Lower leg skin (tissue), 3 donors: ENCODE results near the gene TCF7L1.
"Not testable (repeated sequence)": the region's sequence is repeated elsewhere in the genome, so short reads cannot be mapped to it uniquely, and the experiment has no call there.

Source experiments
- CTCF ChIP-seq, 3 donors: fragments of 450-650 bp; IDR thresholded peaks; one replicate each; pipeline ENCODE4 v1.5.1; 2016; ENCODE audit warnings: antibody characterized with exemption in 3 of 3, mild to moderate bottlenecking in 3 of 3, moderate library complexity in 2 of 3
- POLR2A ChIP-seq, 2 donors: fragments of 450-650 bp; IDR thresholded peaks; one replicate each; pipeline ENCODE4 v1.6.1; 2016 to 2017; ENCODE audit warnings: antibody characterized with exemption in 2 of 2, mild to moderate bottlenecking in 1 of 2, moderate library complexity in 1 of 2

- TF ChIP-seq POLR2A, CTCF (IDR thresholded peaks at IDR 0.05): not testable (repeated sequence)
Observed at GRCh38 chr2:85333877-85334276, 200.7 kb downstream of the TCF7L1 start.
